ENCODE measurements around the gene AP2A1.
"Not testable (repeated sequence)": the region's sequence is repeated elsewhere in the genome, so short reads cannot be mapped to it uniquely, and the experiment has no call there.

The AP2A1 gene

GRCh38 chr19:49819452-49820115, 52.8 kb downstream of the AP2A1 start:
- POLR2A ChIA-PET = not testable (repeated sequence)
- CTCF ChIA-PET = interaction anchor here (1.0 to 1.4 kb wide), 2 partner anchors 25 to 46 kb away, joined by 3 to 4 read pairs; no protein-coding TSS in a partner anchor
- H3K4me3 ChIP-seq (ENCODE audit: control insufficient read depth in 1 of 7, extremely low read depth in 1 of 7, insufficient read depth in 4 of 7, low read depth in 2 of 7, low read length in 6 of 7) = peak overlapping the region in 4 of 7 experiments; percentile 77 to 93 (median 92)

DNA sequence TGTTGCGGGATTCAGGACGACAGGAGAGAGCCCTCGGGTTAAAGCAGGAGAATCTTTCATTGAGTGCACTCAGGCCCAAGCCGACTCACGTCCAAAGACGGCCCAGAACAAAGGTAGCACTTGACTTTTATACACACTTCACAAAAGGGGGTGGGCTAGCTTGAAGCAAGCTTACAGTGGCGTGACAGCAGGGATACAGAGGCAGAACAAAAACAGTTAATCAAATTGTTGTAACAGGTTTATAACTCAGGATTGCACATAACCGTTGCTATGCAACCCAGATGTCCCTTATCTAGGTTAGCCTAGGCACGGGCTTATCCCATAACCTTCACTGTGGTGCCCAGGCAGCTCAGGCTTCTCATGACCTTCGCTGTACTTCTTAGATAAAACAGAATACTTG, 53.3 kb downstream of the AP2A1 start:
- Histone ChIP-seq H3K36me3 (ENCODE audit: control insufficient read depth in 4 of 4, insufficient read depth in 4 of 4, low read length in 3 of 4) (peaks cover 8 to 33% (median 19%) of the 10 kb centered on the region in 4 experiments), H3K27me3 (replicated peaks in 2 of 5; ENCODE audit: control insufficient read depth in 4 of 5, insufficient read depth in 5 of 5, low read length in 4 of 5) (no peaks in the 10 kb centered on the region), H3K4me3 (ENCODE audit: control insufficient read depth in 1 of 7, extremely low read depth in 1 of 7, insufficient read depth in 4 of 7, low read depth in 2 of 7, low read length in 6 of 7) (no peak overlapping the region), H3K27ac (ENCODE audit: insufficient read depth in 1 of 2, low read depth in 1 of 2, low read length in 2 of 2, poor library complexity in 1 of 2, severe bottlenecking in 2 of 2) (peak overlapping the region; percentile 25 to 99), H3K9me3 (ENCODE audit: control extremely low read depth in 1 of 5, control insufficient read depth in 4 of 5, insufficient read depth in 2 of 5, low read depth in 1 of 5, low read length in 4 of 5) (no peaks in the 10 kb centered on the region), H3K4me1 (ENCODE audit: control extremely low read depth in 1 of 4, control insufficient read depth in 4 of 4, insufficient read depth in 4 of 4, low read length in 3 of 4) (peaks cover 0 to 19% (median 13%) of the 10 kb centered on the region in 4 experiments)
- CTCF ChIA-PET = interaction anchor here (1.0 kb wide), 1 partner anchor 45 kb away, joined by 3 read pairs; no protein-coding TSS in a partner anchor
- POLR2A ChIA-PET = no interaction called here
- DNase-seq = peak; percentile 34 to 60 (median 35)
- WGBS (ENCODE audit: insufficient coverage) = 100% methylated on average over 8 of the region's 10 CpGs

More at GRCh38 chr19:49819452-49820115, 52.8 kb downstream of the AP2A1 start:
- not testable (repeated sequence) for H3K9me3 ChIP-seq (ENCODE audit: control extremely low read depth in 1 of 5, control insufficient read depth in 4 of 5, insufficient read depth in 2 of 5, low read depth in 1 of 5, low read length in 4 of 5); DNase-seq; H3K27me3 ChIP-seq (replicated peaks in 2 of 5; ENCODE audit: control insufficient read depth in 4 of 5, insufficient read depth in 5 of 5, low read length in 4 of 5)
- Histone ChIP-seq H3K27ac (ENCODE audit: insufficient read depth in 1 of 2, low read depth in 1 of 2, low read length in 2 of 2, poor library complexity in 1 of 2, severe bottlenecking in 2 of 2) (peak overlapping the region; percentile 25 to 99), H3K4me1 (ENCODE audit: control extremely low read depth in 1 of 4, control insufficient read depth in 4 of 4, insufficient read depth in 4 of 4, low read length in 3 of 4) (peaks cover 0 to 19% (median 13%) of the 10 kb centered on the region in 4 experiments), H3K36me3 (ENCODE audit: control insufficient read depth in 4 of 4, insufficient read depth in 4 of 4, low read length in 3 of 4) (peaks cover 8 to 33% (median 19%) of the 10 kb centered on the region in 4 experiments)
- 98% methylated on average over 6 of the region's 7 CpGs for WGBS (ENCODE audit: insufficient coverage)

DNA sequence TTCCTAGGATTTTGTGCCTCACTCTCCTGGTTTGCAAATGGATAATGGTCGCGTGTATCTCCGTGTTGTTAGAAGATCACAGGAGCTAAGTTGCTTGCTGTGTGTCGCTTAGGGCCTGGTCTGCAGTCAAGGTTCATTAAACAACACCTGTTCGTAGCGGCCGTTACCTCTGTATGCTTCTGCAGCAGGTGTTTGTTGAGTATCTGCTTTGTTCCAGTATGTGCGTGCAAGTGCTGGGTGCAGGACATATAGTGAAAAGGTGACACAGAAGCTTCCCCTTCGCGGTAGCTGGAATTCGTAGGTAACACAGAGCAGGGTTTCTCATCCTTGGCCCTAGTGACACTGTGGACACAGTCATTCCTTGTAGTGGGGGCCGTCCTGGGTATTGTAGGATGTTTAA, 56.7 kb downstream of the AP2A1 start:
- WGBS (ENCODE audit: insufficient coverage) = 86% methylated on average over 11 of the region's 12 CpGs
- POLR2A ChIA-PET = no interaction called here
- H3K36me3 ChIP-seq (ENCODE audit: control insufficient read depth in 4 of 4, insufficient read depth in 4 of 4, low read length in 3 of 4) = peaks cover 8 to 54% (median 34%) of the 10 kb centered on the region in 4 experiments

DNA sequence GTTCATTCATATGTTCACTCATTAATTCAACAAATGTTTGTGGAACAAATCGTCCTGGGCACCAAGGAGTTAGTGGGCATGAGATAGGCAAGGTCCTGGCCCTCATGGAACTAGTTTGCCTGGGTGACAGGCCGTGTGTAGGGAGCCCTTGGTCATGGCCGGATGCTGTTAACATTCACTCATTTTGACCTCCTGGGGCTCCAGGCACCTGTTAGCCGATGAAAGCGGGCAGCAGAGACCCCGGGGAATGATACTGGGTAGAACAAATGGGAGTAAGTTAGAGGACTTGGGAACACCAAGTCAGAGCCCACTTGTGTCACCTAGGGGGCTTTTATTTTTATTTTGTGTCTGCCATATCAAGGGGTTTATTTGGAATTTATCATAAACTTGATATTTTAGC, 57.9 kb downstream of the AP2A1 start:
- ChIA-PET POLR2A (no interaction called here), CTCF (no interaction called here)
- H3K4me3 ChIP-seq (ENCODE audit: control insufficient read depth in 1 of 7, extremely low read depth in 1 of 7, insufficient read depth in 4 of 7, low read depth in 2 of 7, low read length in 6 of 7) = no peak overlapping the region
- H3K4me1 ChIP-seq (ENCODE audit: control extremely low read depth in 1 of 4, control insufficient read depth in 4 of 4, insufficient read depth in 4 of 4, low read length in 3 of 4) = peaks cover 0 to under 1% (median under 1%) of the 10 kb centered on the region in 4 experiments
- H3K9me3 ChIP-seq (ENCODE audit: control extremely low read depth in 1 of 5, control insufficient read depth in 4 of 5, insufficient read depth in 2 of 5, low read depth in 1 of 5, low read length in 4 of 5) = no peaks in the 10 kb centered on the region
- WGBS (ENCODE audit: insufficient coverage) = 100% methylated on average over 3 of the region's 6 CpGs
- H3K27me3 ChIP-seq (replicated peaks in 2 of 5; ENCODE audit: control insufficient read depth in 4 of 5, insufficient read depth in 5 of 5, low read length in 4 of 5) = no peaks in the 10 kb centered on the region
- DNase-seq = no peak
- peaks cover 10 to 66% (median 40%) of the 10 kb centered on the region in 4 experiments for H3K36me3 ChIP-seq (ENCODE audit: control insufficient read depth in 4 of 4, insufficient read depth in 4 of 4, low read length in 3 of 4)
- no peak overlapping the region for H3K27ac ChIP-seq (ENCODE audit: insufficient read depth in 1 of 2, low read depth in 1 of 2, low read length in 2 of 2, poor library complexity in 1 of 2, severe bottlenecking in 2 of 2)

More for the DNA sequence above, 56.7 kb downstream of the AP2A1 start:
- H3K9me3 ChIP-seq (ENCODE audit: control extremely low read depth in 1 of 5, control insufficient read depth in 4 of 5, insufficient read depth in 2 of 5, low read depth in 1 of 5, low read length in 4 of 5) = no peaks in the 10 kb centered on the region
- H3K4me3 ChIP-seq (ENCODE audit: control insufficient read depth in 1 of 7, extremely low read depth in 1 of 7, insufficient read depth in 4 of 7, low read depth in 2 of 7, low read length in 6 of 7) = no peak overlapping the region
- peaks cover 0 to 12% (median 10%) of the 10 kb centered on the region in 4 experiments for H3K4me1 ChIP-seq (ENCODE audit: control extremely low read depth in 1 of 4, control insufficient read depth in 4 of 4, insufficient read depth in 4 of 4, low read length in 3 of 4)
- H3K27ac ChIP-seq (ENCODE audit: insufficient read depth in 1 of 2, low read depth in 1 of 2, low read length in 2 of 2, poor library complexity in 1 of 2, severe bottlenecking in 2 of 2) = no peak overlapping the region
- CTCF ChIA-PET = no interaction called here
- DNase-seq = no peak
- H3K27me3 ChIP-seq (replicated peaks in 2 of 5; ENCODE audit: control insufficient read depth in 4 of 5, insufficient read depth in 5 of 5, low read length in 4 of 5) = no peaks in the 10 kb centered on the region

DNA sequence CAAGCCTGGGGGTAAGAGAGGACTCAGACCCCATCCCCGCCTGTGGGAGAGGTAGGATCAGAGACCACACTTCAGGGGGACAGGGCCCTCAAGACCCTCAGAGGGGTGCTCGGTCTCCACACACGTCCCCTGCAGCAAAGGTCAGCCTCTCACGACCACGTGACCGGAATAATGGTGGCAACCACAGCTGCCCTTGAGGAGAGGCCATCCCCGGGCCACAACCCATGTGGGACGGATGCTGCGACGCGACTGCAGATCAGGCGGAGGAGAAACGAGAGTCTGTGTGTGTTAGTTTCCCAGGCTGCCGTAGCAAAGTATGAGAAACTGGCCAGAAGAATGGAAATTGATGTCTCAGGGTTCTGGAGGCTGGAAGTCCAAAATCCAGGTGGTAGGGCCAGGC, 60.2 kb downstream of the AP2A1 start:
- Histone ChIP-seq H3K9me3 (ENCODE audit: control extremely low read depth in 1 of 5, control insufficient read depth in 4 of 5, insufficient read depth in 2 of 5, low read depth in 1 of 5, low read length in 4 of 5) (no peaks in the 10 kb centered on the region), H3K4me3 (ENCODE audit: control insufficient read depth in 1 of 7, extremely low read depth in 1 of 7, insufficient read depth in 4 of 7, low read depth in 2 of 7, low read length in 6 of 7) (no peak overlapping the region), H3K27ac (ENCODE audit: insufficient read depth in 1 of 2, low read depth in 1 of 2, low read length in 2 of 2, poor library complexity in 1 of 2, severe bottlenecking in 2 of 2) (no peak overlapping the region), H3K4me1 (ENCODE audit: control extremely low read depth in 1 of 4, control insufficient read depth in 4 of 4, insufficient read depth in 4 of 4, low read length in 3 of 4) (peaks cover 0 to 19% (median 7%) of the 10 kb centered on the region in 4 experiments), H3K36me3 (ENCODE audit: control insufficient read depth in 4 of 4, insufficient read depth in 4 of 4, low read length in 3 of 4) (peaks cover 8 to 76% (median 46%) of the 10 kb centered on the region in 4 experiments), H3K27me3 (replicated peaks in 2 of 5; ENCODE audit: control insufficient read depth in 4 of 5, insufficient read depth in 5 of 5, low read length in 4 of 5) (no peaks in the 10 kb centered on the region)
- DNase-seq = no peak
- CTCF ChIA-PET = no interaction called here
- POLR2A ChIA-PET = no interaction called here
- WGBS (ENCODE audit: insufficient coverage) = 97% methylated on average over 14 of the region's 14 CpGs

GRCh38 chr19:49829200-49829599, 62.4 kb downstream of the AP2A1 start:
- Histone ChIP-seq H3K4me3 (ENCODE audit: control insufficient read depth in 1 of 7, extremely low read depth in 1 of 7, insufficient read depth in 4 of 7, low read depth in 2 of 7, low read length in 6 of 7) (no peak overlapping the region), H3K4me1 (ENCODE audit: control extremely low read depth in 1 of 4, control insufficient read depth in 4 of 4, insufficient read depth in 4 of 4, low read length in 3 of 4) (peaks cover 4 to 31% (median 16%) of the 10 kb centered on the region in 4 experiments), H3K36me3 (ENCODE audit: control insufficient read depth in 4 of 4, insufficient read depth in 4 of 4, low read length in 3 of 4) (peaks cover 9 to 77% (median 47%) of the 10 kb centered on the region in 4 experiments), H3K27ac (ENCODE audit: insufficient read depth in 1 of 2, low read depth in 1 of 2, low read length in 2 of 2, poor library complexity in 1 of 2, severe bottlenecking in 2 of 2) (no peak overlapping the region), H3K9me3 (ENCODE audit: control extremely low read depth in 1 of 5, control insufficient read depth in 4 of 5, insufficient read depth in 2 of 5, low read depth in 1 of 5, low read length in 4 of 5) (no peaks in the 10 kb centered on the region), H3K27me3 (replicated peaks in 2 of 5; ENCODE audit: control insufficient read depth in 4 of 5, insufficient read depth in 5 of 5, low read length in 4 of 5) (no peaks in the 10 kb centered on the region)
- 98% methylated on average over 8 of the region's 8 CpGs for WGBS (ENCODE audit: insufficient coverage)
- ChIA-PET CTCF (no interaction called here), POLR2A (no interaction called here)
- DNase-seq = no peak

GRCh38 chr19:49829721-49830120, 62.9 kb downstream of the AP2A1 start:
- Histone ChIP-seq H3K4me3 (ENCODE audit: control insufficient read depth in 1 of 7, extremely low read depth in 1 of 7, insufficient read depth in 4 of 7, low read depth in 2 of 7, low read length in 6 of 7) (no peak overlapping the region), H3K27ac (ENCODE audit: insufficient read depth in 1 of 2, low read depth in 1 of 2, low read length in 2 of 2, poor library complexity in 1 of 2, severe bottlenecking in 2 of 2) (no peak overlapping the region), H3K36me3 (ENCODE audit: control insufficient read depth in 4 of 4, insufficient read depth in 4 of 4, low read length in 3 of 4) (peaks cover 12 to 81% (median 52%) of the 10 kb centered on the region in 4 experiments), H3K4me1 (ENCODE audit: control extremely low read depth in 1 of 4, control insufficient read depth in 4 of 4, insufficient read depth in 4 of 4, low read length in 3 of 4) (peaks cover 4 to 31% (median 16%) of the 10 kb centered on the region in 4 experiments), H3K27me3 (replicated peaks in 2 of 5; ENCODE audit: control insufficient read depth in 4 of 5, insufficient read depth in 5 of 5, low read length in 4 of 5) (no peaks in the 10 kb centered on the region), H3K9me3 (ENCODE audit: control extremely low read depth in 1 of 5, control insufficient read depth in 4 of 5, insufficient read depth in 2 of 5, low read depth in 1 of 5, low read length in 4 of 5) (no peaks in the 10 kb centered on the region)
- 96% methylated on average over 18 of the region's 18 CpGs for WGBS (ENCODE audit: insufficient coverage)
- no peak for DNase-seq
- ChIA-PET POLR2A (no interaction called here), CTCF (no interaction called here)
